PC-9 (cell line): ENCODE results near the gene COX5A. TPM values are rescaled to one million over a fixed set of nuclear protein-coding genes. Genes with fewer than 3 reads are reported as not detected.

Source experiments
- BruUV-seq: library from RNA; stranded (reverse); fragments of 400-500 nt; replicated peaks from 2 replicates; lab custom pipeline; 2021; lab: Mats Ljungman, UMichigan
- CTCF ChIA-PET: fragments of 300-600 bp; sonication (Branson Sonifier 250); formaldehyde crosslinking; loops from one replicate; lab custom pipeline; 2022; ENCODE audit warnings: antibody characterized with exemption; lab: Charles Lee
- POLR2A ChIA-PET: fragments of 300-600 bp; sonication (Branson Sonifier 250); formaldehyde crosslinking; loops from one replicate; lab custom pipeline; 2022; ENCODE audit warnings: antibody characterized with exemption; ENCODE audit not compliant: unreplicated experiment; lab: Charles Lee
- DNase-seq, 2 experiments: peaks; one replicate each; pipeline versions ENCODE4 v3.0.0 to v3.0.0-alpha.2; 2015 to 2022; ENCODE audit warnings: mixed read lengths in 1 of 2
- H2AFZ ChIP-seq: fragments of 200-600 bp; sonication (generic); 2 replicates; pipeline ENCODE4 v1.8.1; 2017; ENCODE audit warnings: antibody characterized with exemption
- H3F3A ChIP-seq: fragments of 200-600 bp; sonication (generic); 2 replicates; pipeline ENCODE4 v1.8.1; 2017; ENCODE audit warnings: antibody characterized with exemption, mild to moderate bottlenecking, low read depth; ENCODE audit not compliant: insufficient read depth
- H3K27ac ChIP-seq: fragments of 200-600 bp; sonication (generic); 2 replicates; pipeline ENCODE4 v1.6.1; 2016; ENCODE audit warnings: mixed run types
- H3K27me3 ChIP-seq: fragments of 200-600 bp; sonication (generic); 2 replicates; pipeline ENCODE4 v1.6.1; 2016; ENCODE audit warnings: low read depth, mixed run types; ENCODE audit not compliant: insufficient read depth
- H3K36me3 ChIP-seq: fragments of 200-600 bp; sonication (generic); 2 replicates; pipeline ENCODE4 v1.6.1; 2016; ENCODE audit warnings: low read depth, mixed run types
- H3K4me1 ChIP-seq: fragments of 200-600 bp; sonication (generic); replicated peaks from 2 replicates; pipeline ENCODE4 v1.6.1; 2016; ENCODE audit warnings: mixed run types; ENCODE audit not compliant: insufficient read depth
- H3K4me2 ChIP-seq: fragments of 200-600 bp; sonication (generic); 2 replicates; pipeline ENCODE4 v1.6.1; 2017; ENCODE audit warnings: mixed run types
- H3K4me3 ChIP-seq: fragments of 200-600 bp; sonication (generic); 2 replicates; pipeline ENCODE4 v1.6.1; 2016; ENCODE audit warnings: mixed run types
- H3K79me2 ChIP-seq: fragments of 200-600 bp; sonication (generic); 2 replicates; pipeline ENCODE4 v1.6.1; 2017; ENCODE audit warnings: low read depth, mixed run types
- H3K9me2 ChIP-seq: fragments of 200-600 bp; sonication (generic); 2 replicates; pipeline ENCODE4 v1.8.1; 2017; ENCODE audit warnings: mild to moderate bottlenecking; ENCODE audit not compliant: insufficient read depth
- H3K9me3 ChIP-seq: fragments of 200-600 bp; sonication (generic); 2 replicates; pipeline ENCODE4 v1.8.1; 2016; ENCODE audit warnings: low read depth; ENCODE audit not compliant: insufficient read depth
- H4K20me1 ChIP-seq: fragments of 200-600 bp; sonication (generic); 2 replicates; pipeline ENCODE4 v1.8.1; 2017; ENCODE audit not compliant: insufficient read depth
- EZH2 ChIP-seq: fragments of 200-600 bp; sonication (generic); IDR thresholded peaks from 2 replicates; pipeline ENCODE4 v1.8.0; 2017; ENCODE audit warnings: antibody characterized with exemption, low read depth
- intact Hi-C: fragments of 100-400 bp; cut with micrococcal nuclease; formaldehyde crosslinking; loops from one replicate; pipeline ENCODE4 v1.10.0; 2022; ENCODE audit not compliant: unreplicated experiment
- total RNA-seq: library from RNA; stranded (reverse); gene quantifications from 2 replicates; pipeline ENCODE4 v1.2.3, GENCODE V29; 2021
- TF ChIP-seq, protein P1 (sequence below): fragments of 200-600 bp; sonication (generic); conservative IDR thresholded peaks from 2 replicates; pipeline ENCODE4 v1.6.1; 2017; ENCODE audit warnings: mixed run types, antibody characterized with exemption, mild to moderate bottlenecking, moderate library complexity

Gene COX5A
- total RNA-seq, 1 experiment from 2014 or later, result 247 TPM

DNA sequence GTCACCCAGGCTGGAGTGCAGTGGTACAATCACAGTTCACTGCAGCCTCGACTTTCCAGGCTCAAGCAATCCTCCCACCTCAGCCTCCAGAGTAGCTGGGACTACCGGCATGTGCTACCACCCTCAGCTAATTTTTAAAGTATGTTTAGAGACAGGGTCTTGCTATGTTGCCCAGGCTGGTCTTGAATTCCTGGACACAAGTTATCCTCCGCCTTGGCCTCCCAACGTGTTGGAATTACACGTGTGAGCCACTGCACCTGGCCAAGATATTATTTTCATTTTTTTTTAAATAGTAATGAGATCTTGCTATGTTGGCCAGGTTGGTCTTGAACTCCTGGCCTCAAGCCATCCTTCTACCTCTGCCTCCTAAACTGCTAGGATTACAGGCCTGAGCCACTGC, 52.4 kb downstream of the COX5A start:
- Histone ChIP-seq H3K4me2 (0 out of 2 replicates have a peak overlapping the region, but pooled peaks have one; percentile 2), H3K27me3 (no peaks in the 10 kb centered on the region), H3K79me2 (peaks cover 4% of the 10 kb centered on the region), H3K36me3 (no peaks in the 10 kb centered on the region), H3K9me3 (no peaks in the 10 kb centered on the region), H3K27ac (no peak overlapping the region), H3K4me3 (no peak overlapping the region), H2AFZ (no peak overlapping the region), H3K9me2 (no peaks in the 10 kb centered on the region), H3K4me1 (peaks cover 19% of the 10 kb centered on the region), H3F3A (peaks cover 9% of the 10 kb centered on the region; the same call in 1 of the 2 replicates), H4K20me1 (no peaks in the 10 kb centered on the region)
- DNase-seq, result no peak
- CTCF ChIA-PET, result no interaction called here
- POLR2A ChIA-PET, result interaction anchor here (0.6 kb wide), 1 partner anchor 247 kb away, joined by 4 read pairs; no protein-coding TSS in a partner anchor
- TF ChIP-seq EZH2, result no peak
- TF ChIP-seq, protein P1, sequence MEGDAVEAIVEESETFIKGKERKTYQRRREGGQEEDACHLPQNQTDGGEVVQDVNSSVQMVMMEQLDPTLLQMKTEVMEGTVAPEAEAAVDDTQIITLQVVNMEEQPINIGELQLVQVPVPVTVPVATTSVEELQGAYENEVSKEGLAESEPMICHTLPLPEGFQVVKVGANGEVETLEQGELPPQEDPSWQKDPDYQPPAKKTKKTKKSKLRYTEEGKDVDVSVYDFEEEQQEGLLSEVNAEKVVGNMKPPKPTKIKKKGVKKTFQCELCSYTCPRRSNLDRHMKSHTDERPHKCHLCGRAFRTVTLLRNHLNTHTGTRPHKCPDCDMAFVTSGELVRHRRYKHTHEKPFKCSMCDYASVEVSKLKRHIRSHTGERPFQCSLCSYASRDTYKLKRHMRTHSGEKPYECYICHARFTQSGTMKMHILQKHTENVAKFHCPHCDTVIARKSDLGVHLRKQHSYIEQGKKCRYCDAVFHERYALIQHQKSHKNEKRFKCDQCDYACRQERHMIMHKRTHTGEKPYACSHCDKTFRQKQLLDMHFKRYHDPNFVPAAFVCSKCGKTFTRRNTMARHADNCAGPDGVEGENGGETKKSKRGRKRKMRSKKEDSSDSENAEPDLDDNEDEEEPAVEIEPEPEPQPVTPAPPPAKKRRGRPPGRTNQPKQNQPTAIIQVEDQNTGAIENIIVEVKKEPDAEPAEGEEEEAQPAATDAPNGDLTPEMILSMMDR, result no peak
- intact Hi-C loops, result no loop called here
- no TSS peak for BruUV-seq

DNA sequence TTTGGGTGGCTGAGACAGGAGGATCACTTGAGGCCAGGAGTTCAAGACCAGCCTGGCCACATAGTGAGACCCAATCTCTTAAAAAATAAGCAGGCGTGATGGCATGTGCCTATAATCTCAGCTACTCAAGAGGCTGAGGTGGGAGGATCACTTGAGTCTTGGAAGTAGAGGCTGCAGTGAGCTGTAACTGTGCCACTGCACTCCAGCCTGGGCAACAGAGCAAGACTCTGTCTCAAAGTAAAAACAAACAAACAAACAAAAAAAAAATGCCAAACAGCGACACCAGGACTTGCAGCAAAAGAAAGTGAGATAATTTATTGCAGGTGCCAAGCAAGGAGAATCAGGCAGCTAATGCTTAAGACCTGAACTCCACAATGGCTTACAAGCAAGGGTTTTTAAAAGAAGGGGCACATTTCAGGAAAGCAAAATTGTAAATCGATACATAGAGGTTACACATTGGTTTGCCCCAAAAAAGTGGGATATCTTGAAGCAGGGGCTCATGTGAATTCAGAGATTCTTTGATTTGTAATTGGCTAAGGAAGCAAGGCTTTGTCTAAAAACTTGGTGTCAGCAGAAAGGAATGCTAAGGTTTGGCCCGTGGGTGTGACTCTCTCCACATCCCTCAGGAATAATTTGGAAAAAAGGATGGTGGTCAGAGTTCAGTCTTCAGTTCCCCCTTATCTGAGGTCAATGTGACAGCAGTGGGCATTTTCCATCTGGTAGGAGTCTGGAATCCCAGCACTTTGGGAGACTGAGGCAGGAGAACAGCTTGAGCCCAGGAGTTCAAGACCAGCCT, 53.2 kb downstream of the COX5A start:
- Histone ChIP-seq H3K79me2 (no peaks in the 10 kb centered on the region), H3K9me2 (no peaks in the 10 kb centered on the region), H3K4me2 (0 out of 2 replicates have a peak overlapping the region, but pooled peaks have one; percentile 2), H3K27me3 (no peaks in the 10 kb centered on the region), H3K27ac (no peak overlapping the region), H3K9me3 (no peaks in the 10 kb centered on the region), H3K36me3 (no peaks in the 10 kb centered on the region), H3K4me1 (peaks cover 18% of the 10 kb centered on the region), H4K20me1 (no peaks in the 10 kb centered on the region), H3F3A (peaks cover 9% of the 10 kb centered on the region; the same call in 1 of the 2 replicates), H2AFZ (no peak overlapping the region), H3K4me3 (no peak overlapping the region)
- no peak for TF ChIP-seq EZH2
- TF ChIP-seq, protein P1, result no peak
- intact Hi-C loops, result no loop called here
- no peak for DNase-seq
- CTCF ChIA-PET, result interaction anchor here (0.7 kb wide), 1 partner anchor 1501 kb away, joined by 3 read pairs; no protein-coding TSS in a partner anchor
- POLR2A ChIA-PET, result interaction anchor here (0.6 kb wide), 1 partner anchor 246 kb away, joined by 4 read pairs; no protein-coding TSS in a partner anchor
- BruUV-seq, result no TSS peak

DNA sequence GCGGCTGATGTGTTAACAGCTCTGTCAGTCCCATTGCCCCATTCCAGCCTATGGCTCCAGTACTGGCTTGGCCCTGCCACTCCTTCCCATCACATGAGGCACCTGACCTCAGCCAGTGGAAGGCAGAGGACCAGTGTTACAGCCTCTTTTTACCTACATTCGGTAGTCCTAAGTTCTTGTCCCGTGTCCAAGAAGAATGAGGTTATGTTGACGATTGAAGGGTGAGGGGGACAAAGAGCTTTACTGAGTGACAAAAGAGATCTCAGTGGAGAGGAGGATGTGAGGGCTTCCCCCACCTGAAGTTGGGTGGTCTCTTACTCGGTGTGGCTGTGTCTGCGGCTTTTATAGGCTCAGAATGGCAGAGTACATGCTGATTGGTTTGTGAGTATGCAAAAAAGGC, 55.3 kb downstream of the COX5A start:
- no peaks in the 10 kb centered on the region for H3K79me2 ChIP-seq
- CTCF ChIA-PET, result no interaction called here
- no TSS peak for BruUV-seq
- H3F3A ChIP-seq, result peaks cover 9% of the 10 kb centered on the region; the same call in 1 of the 2 replicates
- H3K4me3 ChIP-seq, result no peak overlapping the region
- H3K4me2 ChIP-seq, result no peak overlapping the region
- intact Hi-C loops, result no loop called here
- POLR2A ChIA-PET, result interaction anchor here (0.6 to 0.7 kb wide), 2 partner anchors 11 to 486 kb away, joined by 4 to 6 read pairs; no protein-coding TSS in a partner anchor
- DNase-seq, result no peak
- no peaks in the 10 kb centered on the region for H3K9me2 ChIP-seq
- no peak overlapping the region for H2AFZ ChIP-seq
- H3K4me1 ChIP-seq, result peaks cover 13% of the 10 kb centered on the region
- H3K9me3 ChIP-seq, result no peaks in the 10 kb centered on the region
- no peaks in the 10 kb centered on the region for H3K36me3 ChIP-seq
- TF ChIP-seq EZH2, result no peak
- TF ChIP-seq, protein P1, result no peak
- no peak overlapping the region for H3K27ac ChIP-seq
- no peaks in the 10 kb centered on the region for H4K20me1 ChIP-seq
- no peaks in the 10 kb centered on the region for H3K27me3 ChIP-seq
